CD4-positive, alpha-beta T cell treated with Interleukin-4 for 4 hours (primary cell): ENCODE results near the gene UTF1.

Experiments
- DNase-seq: peaks from one replicate; pipeline ENCODE4 v3.0.0-alpha.2; 2020

The UTF1 gene

GRCh38 chr10:133196936-133197758, 32.9 kb upstream of the UTF1 start:
- no peak for DNase-seq

GRCh38 chr10:133197786-133198185, 32.2 kb upstream of the UTF1 start:
- DNase-seq, result no peak

DNA sequence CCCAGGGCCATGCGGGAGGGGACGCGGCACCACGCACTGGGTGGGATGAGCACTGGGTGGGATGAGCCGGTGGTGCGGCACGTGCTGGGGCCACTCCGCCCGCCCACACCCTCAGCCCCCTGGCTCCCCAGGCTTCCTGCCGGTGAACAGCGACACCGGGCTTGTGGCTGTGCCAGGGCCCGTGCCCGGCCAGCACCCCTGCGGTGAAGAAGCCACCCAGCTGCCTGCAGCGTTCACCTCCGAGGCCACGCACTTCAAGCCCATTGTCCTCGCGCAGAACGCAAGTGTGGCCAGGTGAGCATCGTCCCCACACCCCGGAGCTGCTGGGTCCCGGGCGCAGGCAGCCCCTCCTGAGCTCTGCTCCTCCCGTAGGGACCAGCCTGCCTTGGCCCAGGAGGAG, 31.8 kb upstream of the UTF1 start:
- DNase-seq, result no peak

DNA sequence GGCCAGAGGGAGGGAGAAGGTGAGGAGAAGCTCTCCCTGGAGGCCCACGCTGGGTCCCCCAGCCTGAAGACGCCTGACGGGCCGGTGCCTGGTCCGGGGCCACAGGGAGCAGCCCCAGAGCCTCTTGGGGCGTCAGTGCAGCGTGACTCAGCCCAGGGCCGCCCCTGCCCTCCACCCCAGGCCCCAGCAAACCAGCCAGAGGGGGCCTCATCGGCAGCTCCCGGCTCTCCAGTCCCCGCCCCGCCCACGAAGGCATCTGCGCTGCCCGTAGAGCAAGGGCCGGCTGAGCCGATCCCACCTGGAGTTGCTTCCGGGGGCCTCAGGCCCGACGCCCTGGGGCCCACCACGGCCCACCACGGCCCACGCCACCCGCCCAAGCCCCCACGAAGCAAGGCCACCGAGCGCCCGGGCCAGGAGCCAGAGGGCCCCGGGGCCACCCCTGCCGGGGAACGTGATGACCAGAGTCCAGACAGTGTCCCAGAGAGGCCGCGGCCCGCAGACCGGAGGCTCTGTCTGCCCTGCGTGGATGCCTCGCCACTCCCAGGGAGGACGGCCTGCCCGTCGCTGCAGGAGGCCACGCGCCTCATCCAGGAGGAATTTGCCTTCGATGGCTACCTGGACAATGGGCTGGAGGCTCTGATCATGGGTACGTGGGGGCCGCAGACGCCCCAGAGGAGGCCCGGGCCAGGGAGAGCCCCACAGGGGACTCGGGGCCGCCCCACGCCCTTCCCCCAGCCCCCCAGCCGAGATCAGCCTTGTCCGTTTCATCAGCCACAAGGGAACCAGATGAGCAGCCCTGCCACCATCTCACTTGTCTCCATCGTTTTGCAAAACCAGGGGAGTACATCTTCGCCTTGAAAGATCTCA, 31.2 kb upstream of the UTF1 start:
- DNase-seq, result no peak

- DNase-seq, result no peak
These were observed 30.5 kb upstream of the UTF1 start for GRCh38 chr10:133199488-133199885.

GRCh38 chr10:133199992-133200611, 29.9 kb upstream of the UTF1 start:
- DNase-seq, result no peak

GRCh38 chr10:133200621-133201031, 29.4 kb upstream of the UTF1 start:
- DNase-seq, result no peak

DNA sequence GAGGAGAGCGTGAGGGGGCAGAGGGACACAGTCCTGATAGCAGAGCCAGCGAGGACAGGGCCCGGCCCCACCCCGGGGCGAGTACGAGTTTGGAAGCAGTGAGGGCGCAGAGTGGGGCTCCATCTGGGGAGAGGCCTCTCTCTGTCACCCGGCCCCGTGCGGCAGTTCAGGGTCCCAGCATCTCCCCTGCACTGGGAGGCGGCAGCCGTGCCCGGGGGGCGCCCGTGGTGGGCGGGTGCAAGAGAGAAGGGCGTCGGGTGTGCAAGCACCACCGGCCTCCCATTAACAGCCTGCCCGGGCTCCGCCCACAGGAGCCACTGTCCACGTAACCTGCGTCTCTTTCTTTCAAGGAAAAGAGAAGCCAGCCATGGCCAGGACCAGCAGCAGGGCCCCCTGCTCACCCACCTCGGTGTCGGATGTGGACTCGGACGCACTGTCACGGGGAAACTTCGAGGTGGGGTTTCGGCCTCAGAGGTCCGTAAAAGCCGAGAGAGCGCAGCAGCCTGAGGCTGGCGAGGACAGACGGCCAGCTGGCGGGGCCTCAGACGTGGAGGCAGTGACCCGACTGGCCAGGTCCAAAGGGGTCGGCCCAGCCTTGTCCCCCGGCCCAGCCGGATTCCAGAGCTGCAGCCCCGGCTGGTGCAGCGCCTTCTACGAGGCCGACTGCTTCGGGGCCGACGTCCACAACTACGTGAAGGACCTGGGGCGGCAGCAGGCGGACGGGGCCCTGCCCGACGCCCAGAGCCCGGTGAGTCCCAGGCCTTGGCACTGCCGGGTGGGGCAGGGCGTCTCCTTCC, 28.7 kb upstream of the UTF1 start:
- no peak for DNase-seq

DNA sequence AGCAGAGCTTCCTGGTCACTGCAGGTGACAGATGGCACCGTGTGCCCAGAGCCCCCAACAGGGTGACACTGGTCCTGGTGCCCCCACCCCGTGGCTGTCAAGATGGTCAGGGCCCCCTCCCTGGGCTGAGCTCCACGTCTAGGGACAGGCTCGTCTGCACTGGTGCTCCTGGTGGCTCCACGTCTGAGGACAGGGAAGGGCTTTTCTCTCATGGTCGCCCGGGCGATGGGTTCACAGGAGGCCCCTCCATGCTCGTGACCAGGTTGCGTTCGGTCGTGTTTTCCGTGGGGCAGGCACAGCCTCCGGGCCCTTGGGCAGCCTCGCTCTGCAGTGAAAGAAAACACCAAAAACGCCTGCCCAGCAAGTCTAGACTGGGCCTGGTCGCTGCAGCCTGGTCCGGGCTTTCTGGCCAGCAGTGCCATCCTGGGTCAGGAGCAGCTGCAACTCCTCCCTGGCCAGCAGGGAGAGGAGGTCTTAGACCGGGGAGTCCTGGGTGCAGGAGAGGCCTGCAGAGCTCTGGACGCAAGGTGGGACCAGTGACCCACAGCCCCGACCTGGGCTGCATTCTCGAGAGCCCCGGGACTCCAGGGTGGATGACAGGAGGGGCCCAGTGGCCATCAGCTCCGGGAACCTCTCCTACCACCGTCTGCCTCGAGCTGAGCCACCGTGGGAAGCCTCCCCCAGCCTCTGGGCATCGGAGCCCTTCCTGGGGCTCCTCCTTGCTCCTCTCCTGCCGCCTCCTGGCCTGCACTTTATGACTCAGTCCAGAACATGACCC, 27.9 kb upstream of the UTF1 start:
- DNase-seq, result no peak

GRCh38 chr10:133202778-133203651, 27.0 kb upstream of the UTF1 start:
- no peak for DNase-seq

- no peak for DNase-seq
These were observed 26.3 kb upstream of the UTF1 start for GRCh38 chr10:133203652-133204195.

GRCh38 chr10:133204226-133205015, 25.6 kb upstream of the UTF1 start:
- DNase-seq, result no peak

DNA sequence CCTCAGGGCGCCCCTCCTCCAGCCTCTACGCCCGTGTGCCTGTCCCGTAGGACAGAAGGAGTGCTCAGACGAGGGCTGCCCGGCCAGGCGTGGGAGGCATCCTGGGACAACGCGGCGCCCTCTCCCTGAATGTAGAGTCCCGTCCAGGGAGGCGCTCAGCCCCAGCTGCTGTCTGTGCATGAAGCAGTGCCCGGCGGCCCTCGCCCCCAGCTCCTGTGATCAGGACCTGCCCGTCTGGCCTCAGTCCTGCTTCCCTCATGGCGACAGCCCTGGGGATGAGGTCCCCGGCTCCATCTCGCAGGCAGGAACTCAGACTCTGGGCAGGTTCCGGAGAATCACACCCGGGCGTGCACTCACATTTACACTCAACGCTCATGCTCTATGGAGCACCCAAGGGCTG, 24.9 kb upstream of the UTF1 start:
- DNase-seq, result no peak

GRCh38 chr10:133206356-133207040, 23.5 kb upstream of the UTF1 start:
- no peak for DNase-seq

GRCh38 chr10:133207041-133207600, 22.9 kb upstream of the UTF1 start:
- no peak for DNase-seq

DNA sequence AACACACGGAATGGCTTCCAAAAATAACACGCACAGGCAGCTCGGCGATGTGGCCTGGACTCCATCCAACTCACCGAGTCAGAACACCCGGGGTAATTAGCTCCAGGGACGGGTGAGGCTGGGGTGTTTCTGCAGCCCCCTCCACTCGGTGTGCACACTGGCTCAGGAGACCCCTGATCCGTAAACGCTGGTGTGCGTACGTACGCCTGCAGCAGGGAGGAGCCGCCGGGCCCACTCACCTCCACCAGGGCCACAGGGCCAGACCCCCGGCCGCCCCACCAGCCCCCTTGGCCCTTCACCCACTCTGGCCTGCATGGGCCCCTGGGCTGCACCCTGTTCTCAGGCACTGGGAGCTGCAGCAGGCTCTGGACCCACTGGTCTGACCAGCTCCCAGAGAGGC, 22.4 kb upstream of the UTF1 start:
- DNase-seq, result no peak

DNA sequence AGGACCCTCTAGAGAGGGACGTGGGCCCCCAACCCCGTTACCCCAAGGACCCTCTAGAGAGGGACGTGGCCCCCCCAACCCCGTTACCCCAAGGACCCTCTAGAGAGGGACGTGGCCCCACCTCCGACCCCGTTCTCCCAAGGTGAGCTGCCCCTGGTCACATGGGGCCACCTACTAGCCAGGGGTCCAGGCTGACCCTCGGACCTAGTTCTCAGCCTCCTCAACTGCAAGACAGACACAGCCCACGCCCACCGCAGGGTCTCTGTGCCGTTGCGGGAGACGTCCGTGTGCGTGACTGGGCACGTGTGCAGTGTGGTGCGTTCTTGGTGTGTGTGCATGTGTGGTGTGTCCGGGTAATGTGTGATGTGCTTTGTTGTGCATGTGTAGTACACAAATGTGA, 21.6 kb upstream of the UTF1 start:
- DNase-seq, result no peak

GRCh38 chr10:133209117-133209516, 20.9 kb upstream of the UTF1 start:
- DNase-seq, result no peak

DNA sequence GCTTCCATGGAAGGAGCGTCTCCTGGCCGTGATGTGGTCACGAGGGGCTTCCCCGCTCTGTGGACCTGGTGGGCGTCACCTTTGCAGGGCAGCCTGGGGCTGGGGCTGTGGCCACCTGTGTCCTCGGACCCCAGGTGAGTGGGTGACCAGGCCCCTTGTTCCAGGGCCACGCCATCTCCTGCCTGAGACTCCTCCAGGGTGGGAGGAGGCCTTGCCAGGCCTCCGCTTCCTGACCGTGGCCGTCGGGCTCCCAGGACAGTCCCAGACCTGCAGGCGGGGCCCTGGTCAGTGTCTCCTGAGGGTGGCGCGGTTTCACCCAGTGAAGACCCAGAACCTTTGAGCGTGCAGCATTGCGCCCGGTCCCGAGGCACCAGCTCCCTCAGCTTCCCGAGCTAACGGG, 20.4 kb upstream of the UTF1 start:
- DNase-seq, result no peak
